ENCODE results near the gene PITPNC1.

DNA sequence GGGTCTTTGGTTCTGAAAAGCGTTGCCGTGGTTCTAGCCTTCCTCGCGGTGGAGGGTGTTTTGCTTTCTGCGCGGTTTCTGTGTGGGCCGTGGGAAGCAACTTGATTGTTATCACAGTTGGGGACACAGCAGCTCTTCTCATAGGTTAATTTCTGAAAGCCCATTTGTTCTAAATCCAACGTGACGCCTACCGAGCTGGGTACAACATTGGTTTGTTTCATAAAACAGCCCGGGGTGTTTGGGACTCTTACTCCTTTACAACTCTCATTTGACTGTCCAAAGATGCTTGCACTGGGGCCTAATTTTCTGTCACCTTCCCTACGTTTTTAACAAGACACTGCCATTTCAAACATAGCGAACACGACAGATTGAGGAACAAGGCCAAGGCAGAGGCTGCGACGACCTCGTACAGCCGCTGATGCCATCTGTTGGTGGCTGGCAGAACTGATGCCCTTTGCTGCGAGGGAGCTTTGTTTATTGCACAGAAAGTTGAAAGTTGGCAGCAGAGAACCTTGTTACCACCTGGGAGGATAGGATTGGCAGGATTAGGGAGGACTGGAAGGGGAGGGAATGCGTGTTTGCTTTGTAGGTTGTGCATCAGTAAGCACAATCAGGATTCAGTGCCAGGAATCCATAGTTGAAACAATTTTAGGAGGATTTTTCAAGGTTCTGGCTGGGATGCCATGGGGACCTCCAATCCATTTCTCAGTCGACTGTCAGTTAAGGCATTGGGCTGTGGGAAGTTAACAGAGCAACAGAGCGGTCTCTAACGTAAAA, 98.3 kb downstream of the PITPNC1 start:
- TF ChIP-seq CTCF (IDR thresholded peaks at IDR 0.05), result peak; percentile 99
- TF ChIP-seq POLR2AphosphoS5 (IDR thresholded peaks at IDR 0.05; ENCODE audit: low read depth, low read length), result no peak
- no peak for TF ChIP-seq EP300 (IDR thresholded peaks at IDR 0.05; ENCODE audit: borderline replicate concordance in 1 of 2, low read depth in 1 of 2, low read length in 1 of 2)
- TF ChIP-seq MXI1 (IDR thresholded peaks at IDR 0.05; ENCODE audit: low read depth, low read length), result 0 out of 2 replicates have a peak, but pooled peaks have one; percentile 61
- TF ChIP-seq JUND (IDR thresholded peaks at IDR 0.05), result no peak
- no peak for TF ChIP-seq USF1 (IDR thresholded peaks at IDR 0.05; ENCODE audit: borderline replicate concordance, low read depth)
- no peak for TF ChIP-seq YY1 (IDR thresholded peaks at IDR 0.05; ENCODE audit: low read depth)
